BLaER1 treated with 17β-estradiol and CSF1 and Interleukin-3, amounts not matched to agents 10 nM and 100 nM (cell line): Measurements from ENCODE around the gene ARF1.

Experiments used
- H3K27ac ChIP-seq, 11 experiments: shearing (Covaris generic); formaldehyde crosslinking; 2 replicates each; pipeline ENCODE4 v1.8.1; 2022
- H3K27me3 ChIP-seq, 11 experiments: shearing (Covaris generic); formaldehyde crosslinking; 2 replicates each; pipeline ENCODE4 v1.8.1; 2022
- H3K36me3 ChIP-seq, 11 experiments: shearing (Covaris generic); formaldehyde crosslinking; 2 replicates each; pipeline ENCODE4 v1.8.1; 2022
- H3K4me1 ChIP-seq, 10 experiments: shearing (Covaris generic); formaldehyde crosslinking; 2 replicates each; pipeline ENCODE4 v1.8.1; 2022
- H3K4me2 ChIP-seq, 11 experiments: shearing (Covaris generic); formaldehyde crosslinking; 2 replicates each; pipeline ENCODE4 v1.8.1; 2022
- H3K4me3 ChIP-seq, 10 experiments: shearing (Covaris generic); formaldehyde crosslinking; 2 replicates each; pipeline ENCODE4 v1.8.1; 2022
- H3K9ac ChIP-seq, 11 experiments: shearing (Covaris generic); formaldehyde crosslinking; 2 replicates each; pipeline ENCODE4 v1.8.1; 2022
- H3K9me3 ChIP-seq, 11 experiments: shearing (Covaris generic); formaldehyde crosslinking; replicated peaks in 1 of 11; 2 replicates each; pipeline ENCODE4 v1.8.1; 2022
- H4K20me1 ChIP-seq, 11 experiments: shearing (Covaris generic); formaldehyde crosslinking; 2 replicates each; pipeline ENCODE4 v1.8.1; 2022
- Cebpa-rat ChIP-seq, 11 experiments: shearing (Covaris generic); IDR thresholded peaks; 2 replicates each; pipeline ENCODE4 v1.8.1; 2022

Gene ARF1

DNA sequence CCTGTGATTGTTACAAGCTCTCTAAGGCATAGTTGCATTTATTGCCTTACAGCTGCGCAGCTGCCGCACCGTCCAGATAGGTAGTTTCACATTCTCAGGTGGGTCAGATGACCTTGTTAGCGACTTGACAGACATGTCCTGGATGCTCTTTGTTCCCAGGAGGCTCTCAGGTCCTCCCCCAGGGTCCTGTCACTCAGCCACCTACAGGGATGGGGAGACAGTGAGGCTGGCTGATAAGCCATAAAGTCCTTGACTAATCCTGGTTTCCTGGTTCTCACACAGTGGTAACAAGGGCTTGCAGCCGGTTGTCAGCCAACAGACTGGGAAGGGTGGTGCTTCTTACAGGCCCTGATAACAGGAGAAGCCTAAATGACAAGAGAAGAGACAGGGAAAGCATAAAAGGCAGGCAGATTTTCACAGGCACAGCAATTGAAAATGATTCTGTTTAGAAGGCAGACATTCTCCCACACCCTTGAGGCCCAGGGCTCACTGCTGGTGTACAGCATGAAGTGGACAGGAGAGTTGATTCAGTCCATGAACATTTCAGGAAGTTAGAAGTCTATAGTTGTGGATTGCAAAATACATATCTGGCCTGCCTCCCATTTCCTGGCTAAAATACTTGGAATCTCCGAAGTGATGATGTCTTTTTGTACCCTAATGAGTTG lies 2.9 kb downstream of the ARF1 start:
- TF ChIP-seq Cebpa-rat (IDR thresholded peaks at IDR 0.05), result no peak
- Histone ChIP-seq H3K27me3 (no peaks in the 10 kb centered on the region), H3K36me3 (peaks cover 25 to 71% (median 62%) of the 10 kb centered on the region in 11 experiments), H3K9me3 (peaks cover 0 to 6% (median 4%) of the 10 kb centered on the region in 11 experiments; a peak in 13 of 22 replicates), H3K9ac (peak overlapping the region; percentile 96 to 100 (median 99); a peak in 19 of 22 replicates), H3K4me3 (peak overlapping the region; percentile 90 to 100 (median 99); a peak in 14 of 20 replicates), H3K4me1 (peaks cover 75 to 81% (median 79%) of the 10 kb centered on the region in 10 experiments), H4K20me1 (peaks cover 74 to 84% (median 77%) of the 10 kb centered on the region in 11 experiments), H3K4me2 (peak overlapping the region; percentile 90 to 98 (median 97)), H3K27ac (peak overlapping the region in 8 of 11 experiments; percentile 35 to 100 (median 99); a peak in 14 of 22 replicates)

- H4K20me1 ChIP-seq, result peaks cover 98 to 100% (median 100%) of the 10 kb centered on the region in 11 experiments
- H3K27me3 ChIP-seq, result no peaks in the 10 kb centered on the region
- peaks cover 49 to 95% (median 86%) of the 10 kb centered on the region in 11 experiments for H3K36me3 ChIP-seq
- peaks cover 0 to 30% (median 28%) of the 10 kb centered on the region in 11 experiments; a peak in 18 of 22 replicates for H3K9me3 ChIP-seq
- H3K4me3 ChIP-seq, result peak overlapping the region in 2 of 10 experiments; percentile 38 to 52; a peak in 6 of 20 replicates
- H3K4me2 ChIP-seq, result peak overlapping the region; percentile 90 to 98 (median 97)
- peaks cover 70 to 90% (median 72%) of the 10 kb centered on the region in 10 experiments for H3K4me1 ChIP-seq
- peak overlapping the region in 4 of 11 experiments; percentile 36 to 64 (median 44); a peak in 7 of 22 replicates for H3K27ac ChIP-seq
- peak overlapping the region in 7 of 11 experiments; percentile 5 to 56 (median 41); a peak in 10 of 22 replicates for H3K9ac ChIP-seq
- TF ChIP-seq Cebpa-rat (IDR thresholded peaks at IDR 0.05), result no peak
Observed at GRCh38 chr1:228087771-228088251, 5.3 kb downstream of the ARF1 start.

- H3K27me3 ChIP-seq, result no peaks in the 10 kb centered on the region
- H3K36me3 ChIP-seq, result peaks cover 59 to 100% (median 92%) of the 10 kb centered on the region in 11 experiments
- peak overlapping the region in 6 of 11 experiments; percentile 4 to 64 (median 44); a peak in 10 of 22 replicates for H3K27ac ChIP-seq
- peak in 6 of 11 experiments; percentile 9 to 55 (median 28); a peak in 4 of 22 replicates for TF ChIP-seq Cebpa-rat (IDR thresholded peaks at IDR 0.05)
- peaks cover 68 to 92% (median 70%) of the 10 kb centered on the region in 10 experiments for H3K4me1 ChIP-seq
- peak overlapping the region in 10 of 11 experiments; percentile 13 to 62 (median 34); a peak in 13 of 22 replicates for H3K9ac ChIP-seq
- peaks cover 100% of the 10 kb centered on the region in 11 experiments for H4K20me1 ChIP-seq
- H3K4me3 ChIP-seq, result peak overlapping the region in 3 of 10 experiments; percentile 15 to 52 (median 38); a peak in 6 of 20 replicates
- peaks cover 5 to 41% (median 38%) of the 10 kb centered on the region in 11 experiments; a peak in 21 of 22 replicates for H3K9me3 ChIP-seq
- H3K4me2 ChIP-seq, result peak overlapping the region; percentile 90 to 98 (median 97)
Observed at GRCh38 chr1:228088586-228089498, 6.3 kb downstream of the ARF1 start.

DNA sequence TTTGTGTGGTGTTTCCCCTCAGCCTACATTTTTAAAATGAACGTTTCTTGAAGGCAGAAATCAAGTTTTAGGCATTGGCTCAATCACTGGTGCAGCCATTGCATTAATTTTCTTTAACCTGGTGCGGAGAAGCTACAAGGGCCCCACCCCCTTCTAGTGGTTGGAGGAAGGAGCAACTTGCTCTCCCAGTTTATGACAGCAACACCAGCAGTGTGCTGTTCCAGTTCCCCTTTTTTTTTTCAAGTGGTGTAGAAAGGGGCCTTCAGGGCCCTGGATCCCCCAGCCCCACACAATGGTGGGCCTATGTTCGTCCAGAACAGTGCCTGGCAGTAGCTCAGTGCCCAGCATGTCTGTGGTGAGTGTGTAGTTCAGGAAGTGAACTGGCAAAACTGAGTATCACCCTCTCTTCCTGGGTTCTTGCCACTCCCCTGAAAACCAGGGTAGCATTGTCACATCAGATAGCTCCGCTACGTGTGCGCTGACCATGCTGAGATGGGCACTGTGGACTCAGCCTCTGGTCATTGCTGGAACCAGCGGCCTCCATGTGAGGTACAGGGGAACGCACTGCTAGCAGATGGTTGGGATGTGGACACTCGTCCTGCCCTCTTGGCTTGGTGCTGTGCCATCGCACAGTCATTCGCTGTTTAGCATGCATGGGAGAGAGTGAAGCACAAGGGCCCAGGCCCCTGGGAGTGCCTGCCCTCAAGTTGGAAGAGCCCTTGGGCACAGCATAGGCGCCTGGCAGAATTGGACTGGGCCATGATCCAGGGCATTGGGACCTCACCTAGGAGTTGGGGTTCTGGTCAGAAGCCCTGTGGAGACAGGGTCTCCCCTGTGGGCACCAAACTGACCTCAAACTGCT lies 7.2 kb downstream of the ARF1 start:
- H3K4me3 ChIP-seq, result peak overlapping the region in 5 of 10 experiments; percentile 6 to 52 (median 15); a peak in 6 of 20 replicates
- H3K9ac ChIP-seq, result peak overlapping the region in 10 of 11 experiments; percentile 23 to 62 (median 35); a peak in 13 of 22 replicates
- no peaks in the 10 kb centered on the region for H3K27me3 ChIP-seq
- H3K36me3 ChIP-seq, result peaks cover 67 to 100% (median 96%) of the 10 kb centered on the region in 11 experiments
- H4K20me1 ChIP-seq, result peaks cover 100% of the 10 kb centered on the region in 11 experiments
- no peak for TF ChIP-seq Cebpa-rat (IDR thresholded peaks at IDR 0.05)
- H3K27ac ChIP-seq, result peak overlapping the region in 7 of 11 experiments; percentile 18 to 64 (median 35); a peak in 11 of 22 replicates
- H3K4me1 ChIP-seq, result peaks cover 59 to 83% (median 61%) of the 10 kb centered on the region in 10 experiments
- peak overlapping the region; percentile 90 to 98 (median 97) for H3K4me2 ChIP-seq
- H3K9me3 ChIP-seq, result peaks cover 14 to 50% (median 47%) of the 10 kb centered on the region in 11 experiments

DNA sequence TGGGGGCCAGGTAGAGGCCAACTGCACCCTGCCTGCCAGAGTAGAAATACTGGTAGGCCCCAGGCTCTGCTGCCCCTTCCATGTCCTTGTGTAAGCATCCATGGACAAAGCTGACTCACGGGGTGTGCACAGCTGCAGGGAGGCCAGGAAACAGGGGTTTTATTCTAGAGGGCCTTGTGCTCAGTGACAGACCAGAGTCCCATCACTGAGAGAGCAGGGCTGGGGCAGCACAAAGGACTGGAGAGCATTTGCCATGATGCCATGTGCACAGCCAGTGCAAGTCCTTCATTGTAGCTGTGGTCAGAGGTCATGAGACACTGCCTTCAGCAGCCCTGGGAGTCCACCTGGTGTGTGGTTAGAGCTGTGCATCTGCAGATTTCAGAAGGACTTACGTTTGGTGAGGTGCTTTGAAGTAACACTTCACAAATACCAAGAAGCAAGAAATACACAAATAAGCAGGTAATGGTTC lies 8.1 kb downstream of the ARF1 start:
- peak overlapping the region in 3 of 11 experiments; percentile 23 to 56 (median 33); a peak in 1 of 22 replicates for H3K9ac ChIP-seq
- H3K4me3 ChIP-seq, result peak overlapping the region in 3 of 10 experiments; percentile 6 to 38 (median 18); a peak in 1 of 20 replicates
- TF ChIP-seq Cebpa-rat (IDR thresholded peaks at IDR 0.05), result no peak
- peaks cover 100% of the 10 kb centered on the region in 11 experiments for H4K20me1 ChIP-seq
- peaks cover 50 to 80% (median 52%) of the 10 kb centered on the region in 10 experiments for H3K4me1 ChIP-seq
- peaks cover 15 to 57% (median 55%) of the 10 kb centered on the region in 11 experiments for H3K9me3 ChIP-seq
- H3K27me3 ChIP-seq, result no peaks in the 10 kb centered on the region
- peak overlapping the region; percentile 90 to 98 (median 97); a peak in 21 of 22 replicates for H3K4me2 ChIP-seq
- H3K27ac ChIP-seq, result peak overlapping the region in 3 of 11 experiments; percentile 29 to 64 (median 35); a peak in 1 of 22 replicates
- peaks cover 70 to 100% (median 96%) of the 10 kb centered on the region in 11 experiments for H3K36me3 ChIP-seq

GRCh38 chr1:228091084-228091483 lies 8.6 kb downstream of the ARF1 start:
- H3K4me1 ChIP-seq, result peaks cover 46 to 75% (median 48%) of the 10 kb centered on the region in 10 experiments
- H3K27ac ChIP-seq, result no peak overlapping the region
- no peak for TF ChIP-seq Cebpa-rat (IDR thresholded peaks at IDR 0.05)
- H4K20me1 ChIP-seq, result peaks cover 100% of the 10 kb centered on the region in 11 experiments
- H3K36me3 ChIP-seq, result peaks cover 74 to 100% (median 97%) of the 10 kb centered on the region in 11 experiments
- H3K27me3 ChIP-seq, result no peaks in the 10 kb centered on the region
- peaks cover 15 to 57% (median 55%) of the 10 kb centered on the region in 11 experiments for H3K9me3 ChIP-seq
- 0 out of 20 replicates have a peak overlapping the region, but pooled peaks of 1 of the 10 experiments have one; percentile 6 for H3K4me3 ChIP-seq
- H3K4me2 ChIP-seq, result peak overlapping the region in 5 of 11 experiments; percentile 90 to 98 (median 97); a peak in 7 of 22 replicates
- no peak overlapping the region for H3K9ac ChIP-seq
